AG09309 (cell line): ENCODE data around the gene CADPS.

Experiments used
- DNase-seq: peaks from one replicate; pipeline ENCODE4 v3.0.0-alpha.2; 2010; ENCODE audit warnings: low read depth
- H3K4me3 ChIP-seq: 2 replicates; pipeline ENCODE4 v1.5.1; 2011; ENCODE audit warnings: mild to moderate bottlenecking, low read depth, low read length, moderate library complexity; ENCODE audit not compliant: control insufficient read depth
- TF ChIP-seq, protein P1 (sequence below): IDR thresholded peaks from 2 replicates; pipeline ENCODE4 v1.5.1; 2011; ENCODE audit warnings: mild to moderate bottlenecking, low read depth, low read length, inconsistent platforms; ENCODE audit not compliant: insufficient read depth, control insufficient read depth; ENCODE audit errors: missing control alignments

The CADPS gene

DNA sequence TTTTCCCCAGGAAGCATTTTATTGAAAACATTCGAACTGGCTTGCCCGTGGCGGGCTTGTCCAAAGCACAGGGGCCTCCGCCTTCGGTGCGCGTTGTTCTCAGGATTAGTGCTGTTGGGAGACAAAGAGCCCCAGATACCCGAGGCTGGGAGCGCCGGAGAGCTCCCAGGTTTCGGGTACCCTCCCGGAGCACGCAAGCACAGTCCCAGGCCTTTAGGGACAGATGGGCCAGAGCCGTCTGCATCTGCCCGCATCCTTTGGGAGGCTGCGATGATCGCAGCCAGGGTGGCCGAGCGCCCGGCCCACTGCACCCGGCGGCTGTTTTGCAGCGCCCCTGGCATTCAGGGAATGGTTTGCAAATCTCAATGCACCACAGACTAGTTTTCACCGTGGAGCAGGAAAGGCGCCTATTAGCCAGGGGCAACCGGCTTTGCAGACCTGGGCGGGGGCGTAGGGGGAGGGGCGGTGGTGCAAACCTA, 496.9 kb downstream of the CADPS start:
- no peak for DNase-seq
- no peak overlapping the region for H3K4me3 ChIP-seq
- TF ChIP-seq, protein P1, sequence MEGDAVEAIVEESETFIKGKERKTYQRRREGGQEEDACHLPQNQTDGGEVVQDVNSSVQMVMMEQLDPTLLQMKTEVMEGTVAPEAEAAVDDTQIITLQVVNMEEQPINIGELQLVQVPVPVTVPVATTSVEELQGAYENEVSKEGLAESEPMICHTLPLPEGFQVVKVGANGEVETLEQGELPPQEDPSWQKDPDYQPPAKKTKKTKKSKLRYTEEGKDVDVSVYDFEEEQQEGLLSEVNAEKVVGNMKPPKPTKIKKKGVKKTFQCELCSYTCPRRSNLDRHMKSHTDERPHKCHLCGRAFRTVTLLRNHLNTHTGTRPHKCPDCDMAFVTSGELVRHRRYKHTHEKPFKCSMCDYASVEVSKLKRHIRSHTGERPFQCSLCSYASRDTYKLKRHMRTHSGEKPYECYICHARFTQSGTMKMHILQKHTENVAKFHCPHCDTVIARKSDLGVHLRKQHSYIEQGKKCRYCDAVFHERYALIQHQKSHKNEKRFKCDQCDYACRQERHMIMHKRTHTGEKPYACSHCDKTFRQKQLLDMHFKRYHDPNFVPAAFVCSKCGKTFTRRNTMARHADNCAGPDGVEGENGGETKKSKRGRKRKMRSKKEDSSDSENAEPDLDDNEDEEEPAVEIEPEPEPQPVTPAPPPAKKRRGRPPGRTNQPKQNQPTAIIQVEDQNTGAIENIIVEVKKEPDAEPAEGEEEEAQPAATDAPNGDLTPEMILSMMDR = no peak

DNA sequence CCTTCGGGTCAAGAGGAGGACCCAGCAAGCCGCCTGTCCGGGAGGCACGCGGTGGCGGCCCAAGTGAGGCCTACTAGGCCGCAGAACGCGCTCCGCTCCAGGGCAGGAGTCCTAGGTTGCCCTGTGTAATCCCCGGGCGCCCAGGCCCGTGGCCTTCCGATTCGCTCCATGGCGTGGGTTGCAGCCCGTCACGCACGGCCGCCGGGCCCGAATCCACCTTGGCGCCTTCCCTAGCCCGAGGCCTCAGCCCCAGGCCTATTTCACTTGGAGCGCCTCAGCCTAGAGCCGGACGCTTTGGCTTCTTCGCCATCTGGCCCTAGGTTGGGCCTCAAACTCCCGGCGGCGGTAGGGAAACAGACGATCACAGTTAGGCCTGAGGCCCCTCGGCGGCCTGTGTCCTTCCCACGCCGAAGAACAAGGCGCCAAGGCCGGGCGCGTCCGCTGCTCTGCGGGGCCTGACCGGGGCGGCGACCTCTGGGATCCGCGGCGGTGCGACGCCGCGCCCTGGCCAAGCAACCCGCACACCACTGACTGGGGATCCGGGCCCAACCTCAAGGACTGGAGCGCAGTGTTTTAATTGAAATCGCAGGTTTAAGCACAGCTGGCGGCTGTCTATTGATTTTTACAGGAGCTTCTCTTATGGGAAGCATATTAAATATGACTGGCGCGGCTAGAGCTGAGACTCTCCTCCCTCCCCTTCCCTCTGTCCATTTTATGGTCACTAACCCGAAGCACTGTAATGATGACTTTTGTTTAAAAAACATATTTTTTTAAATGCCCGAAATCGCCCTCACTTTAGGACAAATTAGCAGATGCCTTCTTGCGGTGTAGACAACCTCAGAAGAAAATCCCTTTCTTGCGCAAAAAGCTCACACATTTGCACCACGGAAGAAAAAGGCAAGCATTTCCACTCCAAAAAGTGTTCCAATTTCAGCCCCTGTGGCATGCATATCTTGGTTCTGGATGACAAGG, 498.0 kb downstream of the CADPS start:
- DNase-seq = no peak
- H3K4me3 ChIP-seq = no peak overlapping the region
- TF ChIP-seq, protein P1 = no peak

GRCh38 chr3:62376454-62376720, 498.8 kb downstream of the CADPS start:
- no peak for DNase-seq
- TF ChIP-seq, protein P1 = no peak

DNA sequence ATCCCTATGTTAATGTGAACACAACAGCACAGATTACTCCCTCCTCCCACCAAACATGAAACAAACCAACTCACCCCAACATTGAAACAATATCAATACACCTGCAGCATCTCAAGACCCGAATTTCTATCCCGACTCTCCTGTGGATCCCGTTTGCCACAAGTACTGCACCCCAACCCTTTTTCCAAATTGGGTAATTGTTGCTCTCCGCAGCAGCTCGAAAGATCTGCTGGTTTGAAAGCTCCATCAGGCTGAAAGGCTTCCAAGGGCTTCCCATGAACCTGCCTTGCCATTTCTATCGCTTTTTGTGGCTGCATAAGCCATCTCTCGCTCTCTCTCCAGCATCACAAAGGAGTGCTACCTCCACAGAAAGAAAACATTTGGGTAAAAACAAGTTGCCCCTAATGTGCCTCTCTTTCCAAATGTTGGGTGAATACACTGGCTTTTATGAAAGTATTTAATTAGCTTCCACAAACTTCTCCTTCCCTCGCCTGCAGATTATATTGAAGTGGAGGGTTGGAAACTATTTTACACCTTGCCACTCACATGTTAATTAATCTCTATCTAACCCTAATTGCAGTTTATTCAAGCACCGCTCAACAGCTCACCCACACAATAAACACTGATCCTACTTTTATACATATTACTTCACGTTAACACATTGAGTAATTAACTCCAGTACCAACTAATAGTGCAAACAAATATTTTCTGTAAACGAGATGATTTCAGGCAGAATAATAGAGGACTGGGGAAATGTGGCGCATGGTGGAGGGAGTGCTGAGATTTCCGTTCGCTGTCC, 499.4 kb downstream of the CADPS start:
- no peak overlapping the region for H3K4me3 ChIP-seq
- TF ChIP-seq, protein P1 = no peak
- DNase-seq = no peak

More at GRCh38 chr3:62376454-62376720, 498.8 kb downstream of the CADPS start:
- no peak overlapping the region for H3K4me3 ChIP-seq

GRCh38 chr3:62374341-62375218, 500.6 kb downstream of the CADPS start:
- H3K4me3 ChIP-seq = peak overlapping the region; percentile 32
- TF ChIP-seq, protein P1 = no peak
- DNase-seq = no peak
